NT2/D1 (cell line): ENCODE results near the gene CGB7.
"Not testable (repeated sequence)": the region's sequence is repeated elsewhere in the genome, so short reads cannot be mapped to it uniquely, and the experiment has no call there.

Source experiments
- SUZ12 ChIP-seq: IDR thresholded peaks from 2 replicates; pipeline ENCODE4 v1.6.1; 2011; ENCODE audit not compliant: insufficient read length, insufficient read depth; ENCODE audit errors: extremely low read depth
- YY1 ChIP-seq: IDR thresholded peaks from 2 replicates; pipeline ENCODE4 v1.6.1; 2011; ENCODE audit not compliant: insufficient read length, insufficient read depth
- ZNF274 ChIP-seq: IDR thresholded peaks from 2 replicates; pipeline ENCODE4 v1.6.1; 2011; ENCODE audit warnings: mild to moderate bottlenecking, low read depth, low read length

DNA sequence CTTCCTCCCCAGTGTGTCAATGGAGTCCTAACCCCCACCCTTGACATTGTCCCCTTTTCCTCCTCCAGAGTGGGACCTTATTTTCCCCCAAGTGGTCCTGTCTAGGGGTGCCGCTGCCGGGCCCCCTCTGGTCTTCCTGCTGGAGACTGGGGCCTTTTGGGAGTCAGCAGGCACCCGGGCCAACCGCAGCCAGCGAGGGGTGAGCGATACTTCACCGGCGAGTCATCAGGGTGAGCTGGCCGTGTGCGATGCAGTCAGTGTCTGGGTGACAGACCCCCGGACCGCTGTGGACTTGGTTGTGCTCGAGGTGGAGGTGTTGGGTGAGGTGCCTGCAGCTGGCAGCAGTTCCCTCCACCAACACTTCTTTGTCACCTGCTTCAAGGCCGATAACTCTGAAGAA, 27.8 kb downstream of the CGB7 start:
- not testable (repeated sequence) for TF ChIP-seq ZNF274, YY1, SUZ12
